GM10847 (cell line): ENCODE data around the gene RIMBP2.

Experiments used
- POLR2A ChIP-seq: IDR thresholded peaks from 2 replicates; pipeline ENCODE4 v1.6.1; 2011; ENCODE audit not compliant: insufficient read length; ENCODE audit errors: extremely low read depth

RIMBP2 gene

GRCh38 chr12:130425698-130426245, 290.3 kb downstream of the RIMBP2 start:
- TF ChIP-seq POLR2A = no peak

- no peak for TF ChIP-seq POLR2A
Measured at GRCh38 chr12:130424858-130425697, 291.0 kb downstream of the RIMBP2 start.

- TF ChIP-seq POLR2A = no peak
Measured at GRCh38 chr12:130423991-130424857, 291.9 kb downstream of the RIMBP2 start.

GRCh38 chr12:130423136-130423535, 293.0 kb downstream of the RIMBP2 start:
- TF ChIP-seq POLR2A = no peak

- no peak for TF ChIP-seq POLR2A
Measured at GRCh38 chr12:130422676-130423075, 293.4 kb downstream of the RIMBP2 start.

GRCh38 chr12:130421896-130422295, 294.2 kb downstream of the RIMBP2 start:
- no peak for TF ChIP-seq POLR2A

- no peak for TF ChIP-seq POLR2A
Measured at GRCh38 chr12:130420071-130420470, 296.0 kb downstream of the RIMBP2 start.

GRCh38 chr12:130419116-130419515, 297.0 kb downstream of the RIMBP2 start:
- no peak for TF ChIP-seq POLR2A

GRCh38 chr12:130418251-130418650, 297.8 kb downstream of the RIMBP2 start:
- no peak for TF ChIP-seq POLR2A

- no peak for TF ChIP-seq POLR2A
Measured at GRCh38 chr12:130414381-130414780, 301.7 kb downstream of the RIMBP2 start.

GRCh38 chr12:130413909-130414308, 302.2 kb downstream of the RIMBP2 start:
- TF ChIP-seq POLR2A = no peak

- no peak for TF ChIP-seq POLR2A
Measured at GRCh38 chr12:130412384-130412783, 303.7 kb downstream of the RIMBP2 start.

- TF ChIP-seq POLR2A = no peak
Measured at GRCh38 chr12:130405332-130405731, 310.8 kb downstream of the RIMBP2 start.

GRCh38 chr12:130401703-130402102, 314.4 kb downstream of the RIMBP2 start:
- no peak for TF ChIP-seq POLR2A

GRCh38 chr12:130398100-130398848, 317.8 kb downstream of the RIMBP2 start:
- no peak for TF ChIP-seq POLR2A
